GM12878 (cell line): ENCODE data around the gene GPC6.

ENCODE experiments used
- CEBPB ChIP-seq, 2 experiments: fragments of 150-350 bp in 1 of 2; IDR thresholded peaks; 2 replicates each; pipeline ENCODE4 v1.6.1; 2012 to 2014; ENCODE audit warnings: low read depth in 2 of 2, low read length in 2 of 2, borderline replicate concordance in 1 of 2, inconsistent platforms in 1 of 2
- EP300 ChIP-seq, 2 experiments: fragments of 150-350 bp in 1 of 2; IDR thresholded peaks; 2 replicates each; pipeline ENCODE4 v1.6.1; 2011 to 2012; ENCODE audit warnings: low read depth in 2 of 2, low read length in 2 of 2, borderline replicate concordance in 1 of 2, improper control_type of control experiment in 1 of 2, inconsistent platforms in 1 of 2; ENCODE audit not compliant: control insufficient read depth in 1 of 2
- HDAC2 ChIP-seq: fragments of 200-600 bp; sonication (generic); IDR thresholded peaks from 2 replicates; pipeline ENCODE4 v1.6.1; 2017
- LARP7 ChIP-seq: fragments of 450-650 bp; IDR thresholded peaks from 2 replicates; pipeline ENCODE4 v1.6.1; 2017; ENCODE audit warnings: mild to moderate bottlenecking
- MTA2 ChIP-seq: fragments of 450-650 bp; IDR thresholded peaks from 2 replicates; pipeline ENCODE4 v1.6.1; 2016; ENCODE audit warnings: low read depth, mild to moderate bottlenecking, moderate library complexity
- MYC ChIP-seq: IDR thresholded peaks from 2 replicates; pipeline ENCODE4 v1.6.1; 2011; ENCODE audit warnings: mild to moderate bottlenecking, low read length, moderate library complexity, inconsistent platforms; ENCODE audit not compliant: insufficient read depth, insufficient replicate concordance, insufficient read length, severe bottlenecking
- NR2C2 ChIP-seq: IDR thresholded peaks from 2 replicates; pipeline ENCODE4 v1.6.1; 2011; ENCODE audit warnings: borderline replicate concordance, low read depth; ENCODE audit not compliant: control insufficient read depth, insufficient read length
- POLR2A ChIP-seq: IDR thresholded peaks from 2 replicates; pipeline ENCODE4 v1.6.1; 2011; ENCODE audit warnings: low read depth, mild to moderate bottlenecking, low read length
- POLR2AphosphoS5 ChIP-seq: IDR thresholded peaks from 2 replicates; pipeline ENCODE4 v1.6.1; 2011; ENCODE audit warnings: mild to moderate bottlenecking, low read length, inconsistent platforms
- SP1 ChIP-seq: IDR thresholded peaks from one replicate; pipeline ENCODE4 v1.6.1; 2011; ENCODE audit warnings: low read depth, low read length
- TF ChIP-seq, protein P1 (sequence below), 3 experiments: IDR thresholded peaks in 2 of 3; conservative IDR thresholded peaks in 1 of 3; 2 replicates each; pipeline ENCODE4 v1.5.1; 2011; ENCODE audit warnings: low read depth in 3 of 3, low read length in 3 of 3, mild to moderate bottlenecking in 3 of 3, control low read depth in 2 of 3, moderate library complexity in 2 of 3, inconsistent platforms in 1 of 3, mixed read lengths in 1 of 3; ENCODE audit not compliant: control insufficient read depth in 2 of 3, insufficient read depth in 1 of 3; ENCODE audit errors: extremely low read depth in 1 of 3
- TF ChIP-seq, protein P2 (sequence below): IDR thresholded peaks from 2 replicates; pipeline ENCODE4 v1.6.1; 2012; ENCODE audit warnings: low read depth, low read length, improper control_type of control experiment

GRCh38 chr13:94186470-94186869 is 959.9 kb downstream of the GPC6 start:
- TF ChIP-seq, protein P1, sequence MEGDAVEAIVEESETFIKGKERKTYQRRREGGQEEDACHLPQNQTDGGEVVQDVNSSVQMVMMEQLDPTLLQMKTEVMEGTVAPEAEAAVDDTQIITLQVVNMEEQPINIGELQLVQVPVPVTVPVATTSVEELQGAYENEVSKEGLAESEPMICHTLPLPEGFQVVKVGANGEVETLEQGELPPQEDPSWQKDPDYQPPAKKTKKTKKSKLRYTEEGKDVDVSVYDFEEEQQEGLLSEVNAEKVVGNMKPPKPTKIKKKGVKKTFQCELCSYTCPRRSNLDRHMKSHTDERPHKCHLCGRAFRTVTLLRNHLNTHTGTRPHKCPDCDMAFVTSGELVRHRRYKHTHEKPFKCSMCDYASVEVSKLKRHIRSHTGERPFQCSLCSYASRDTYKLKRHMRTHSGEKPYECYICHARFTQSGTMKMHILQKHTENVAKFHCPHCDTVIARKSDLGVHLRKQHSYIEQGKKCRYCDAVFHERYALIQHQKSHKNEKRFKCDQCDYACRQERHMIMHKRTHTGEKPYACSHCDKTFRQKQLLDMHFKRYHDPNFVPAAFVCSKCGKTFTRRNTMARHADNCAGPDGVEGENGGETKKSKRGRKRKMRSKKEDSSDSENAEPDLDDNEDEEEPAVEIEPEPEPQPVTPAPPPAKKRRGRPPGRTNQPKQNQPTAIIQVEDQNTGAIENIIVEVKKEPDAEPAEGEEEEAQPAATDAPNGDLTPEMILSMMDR (IDR thresholded peaks at IDR 0.05 in 2 of 3, conservative IDR thresholded peaks at IDR 0.05 in 1 of 3; ENCODE audit: control insufficient read depth in 2 of 3, extremely low read depth in 1 of 3, insufficient read depth in 1 of 3, low read depth in 3 of 3, low read length in 3 of 3) = no peak
- TF ChIP-seq NR2C2 = no peak
- TF ChIP-seq POLR2A = no peak
- TF ChIP-seq LARP7 = no peak
- no peak for TF ChIP-seq MTA2
- TF ChIP-seq EP300 (IDR thresholded peaks at IDR 0.05; ENCODE audit: borderline replicate concordance in 1 of 2, control insufficient read depth in 1 of 2, low read depth in 2 of 2, low read length in 2 of 2) = no peak
- TF ChIP-seq MYC = no peak
- TF ChIP-seq POLR2AphosphoS5 = no peak
- TF ChIP-seq, protein P2, sequence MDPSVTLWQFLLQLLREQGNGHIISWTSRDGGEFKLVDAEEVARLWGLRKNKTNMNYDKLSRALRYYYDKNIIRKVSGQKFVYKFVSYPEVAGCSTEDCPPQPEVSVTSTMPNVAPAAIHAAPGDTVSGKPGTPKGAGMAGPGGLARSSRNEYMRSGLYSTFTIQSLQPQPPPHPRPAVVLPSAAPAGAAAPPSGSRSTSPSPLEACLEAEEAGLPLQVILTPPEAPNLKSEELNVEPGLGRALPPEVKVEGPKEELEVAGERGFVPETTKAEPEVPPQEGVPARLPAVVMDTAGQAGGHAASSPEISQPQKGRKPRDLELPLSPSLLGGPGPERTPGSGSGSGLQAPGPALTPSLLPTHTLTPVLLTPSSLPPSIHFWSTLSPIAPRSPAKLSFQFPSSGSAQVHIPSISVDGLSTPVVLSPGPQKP = no peak
- no peak for TF ChIP-seq CEBPB (IDR thresholded peaks at IDR 0.05; ENCODE audit: borderline replicate concordance in 1 of 2, low read depth in 2 of 2, low read length in 2 of 2)
- TF ChIP-seq HDAC2 = no peak
- no peak for TF ChIP-seq SP1
